HFFc6 (cell line): ENCODE measurements around the gene PCDH9. TPM values are rescaled to one million over a fixed set of nuclear protein-coding genes. Genes with fewer than 3 reads are reported as not detected.

Source experiments
- DNase-seq: peaks from one replicate; pipeline ENCODE4 v3.0.0-alpha.2; 2018
- H3K27ac Mint-ChIP-seq: 2 replicates; pipeline ENCODE4 v1.8.0; 2020; ENCODE audit warnings: mild to moderate bottlenecking, mixed read lengths
- H3K27me3 Mint-ChIP-seq: 2 replicates; pipeline ENCODE4 v1.8.0; 2021; ENCODE audit warnings: mild to moderate bottlenecking, moderate library complexity, mixed read lengths; ENCODE audit not compliant: insufficient read depth
- H3K36me3 Mint-ChIP-seq: 2 replicates; pipeline ENCODE4 v1.8.0; 2021; ENCODE audit warnings: low read depth, mixed read lengths
- H3K4me1 Mint-ChIP-seq: 2 replicates; pipeline ENCODE4 v1.8.0; 2020; ENCODE audit warnings: low read depth, mixed read lengths
- H3K4me3 Mint-ChIP-seq: 2 replicates; pipeline ENCODE4 v1.8.0; 2020; ENCODE audit warnings: mild to moderate bottlenecking, moderate library complexity, mixed read lengths
- H3K9me3 Mint-ChIP-seq: 2 replicates; pipeline ENCODE4 v1.8.0; 2020; ENCODE audit warnings: mild to moderate bottlenecking, mixed read lengths
- CTCF ChIP-seq: fragments of 200-600 bp; sonication (generic); IDR thresholded peaks from 2 replicates; pipeline ENCODE4 v1.5.0; 2021; ENCODE audit warnings: antibody characterized with exemption, mild to moderate bottlenecking
- total RNA-seq, 6 experiments: library from RNA; stranded (reverse); fragmentation: NEBNext Ultra II Directional; extraction: Animal tissue kit (Norgen Biotek cat#: 25700); gene quantifications; 2 replicates in 1 of 6; 3 replicates in 5 of 6; pipeline ENCODE4 v1.2.3, GENCODE V29; 2021

Gene PCDH9
- total RNA-seq, 6 experiments from 2014 or later, result 2.0 to 6.7 (median 2.6) TPM

- no peaks in the 10 kb centered on the region for H3K4me1 Mint-ChIP-seq
- no peak for DNase-seq
- no peak overlapping the region for H3K27ac Mint-ChIP-seq
- TF ChIP-seq CTCF, result no peak
- H3K36me3 Mint-ChIP-seq, result no peaks in the 10 kb centered on the region
- no peaks in the 10 kb centered on the region for H3K27me3 Mint-ChIP-seq
- 0 out of 2 replicates have a peak, but pooled peaks cover 4% of the 10 kb centered on the region for H3K9me3 Mint-ChIP-seq
- H3K4me3 Mint-ChIP-seq, result no peak overlapping the region
Measured at GRCh38 chr13:67008075-67008668, 222.0 kb downstream of the PCDH9 start.

GRCh38 chr13:67004511-67004910 is 225.6 kb downstream of the PCDH9 start:
- no peaks in the 10 kb centered on the region for H3K4me1 Mint-ChIP-seq
- H3K27me3 Mint-ChIP-seq, result no peaks in the 10 kb centered on the region
- no peak overlapping the region for H3K4me3 Mint-ChIP-seq
- H3K9me3 Mint-ChIP-seq, result 0 out of 2 replicates have a peak, but pooled peaks cover 4% of the 10 kb centered on the region
- DNase-seq, result no peak
- H3K36me3 Mint-ChIP-seq, result no peaks in the 10 kb centered on the region
- H3K27ac Mint-ChIP-seq, result no peak overlapping the region
- TF ChIP-seq CTCF, result no peak

- Mint-ChIP-seq H3K4me3 (no peak overlapping the region), H3K4me1 (no peaks in the 10 kb centered on the region), H3K27ac (no peak overlapping the region), H3K27me3 (no peaks in the 10 kb centered on the region), H3K36me3 (no peaks in the 10 kb centered on the region), H3K9me3 (0 out of 2 replicates have a peak, but pooled peaks cover 4% of the 10 kb centered on the region)
- TF ChIP-seq CTCF, result no peak
- no peak for DNase-seq
Measured at GRCh38 chr13:67003743-67004142, 226.4 kb downstream of the PCDH9 start.

- Mint-ChIP-seq H3K9me3 (0 out of 2 replicates have a peak, but pooled peaks cover 4% of the 10 kb centered on the region), H3K36me3 (no peaks in the 10 kb centered on the region), H3K27me3 (no peaks in the 10 kb centered on the region), H3K4me1 (no peaks in the 10 kb centered on the region), H3K4me3 (no peak overlapping the region), H3K27ac (no peak overlapping the region)
- no peak for TF ChIP-seq CTCF
- no peak for DNase-seq
Measured at GRCh38 chr13:67001363-67001762, 228.8 kb downstream of the PCDH9 start.

GRCh38 chr13:66996503-66996902 is 233.6 kb downstream of the PCDH9 start:
- no peak for DNase-seq
- Mint-ChIP-seq H3K27ac (no peak overlapping the region), H3K36me3 (no peaks in the 10 kb centered on the region), H3K27me3 (no peaks in the 10 kb centered on the region), H3K4me3 (no peak overlapping the region), H3K9me3 (no peaks in the 10 kb centered on the region), H3K4me1 (no peaks in the 10 kb centered on the region)
- no peak for TF ChIP-seq CTCF
